Middle frontal gyrus (tissue), 1 donor: Measurements from ENCODE around the gene PRKAB2.
"Not testable (repeated sequence)": the region's sequence is repeated elsewhere in the genome, so short reads cannot be mapped to it uniquely, and the experiment has no call there.

ENCODE experiments used
- DNase-seq: peaks from one replicate; pipeline ENCODE4 v3.0.0-alpha.2; 2015; ENCODE audit warnings: low spot score; ENCODE audit errors: extremely low spot score

PRKAB2 gene

DNA sequence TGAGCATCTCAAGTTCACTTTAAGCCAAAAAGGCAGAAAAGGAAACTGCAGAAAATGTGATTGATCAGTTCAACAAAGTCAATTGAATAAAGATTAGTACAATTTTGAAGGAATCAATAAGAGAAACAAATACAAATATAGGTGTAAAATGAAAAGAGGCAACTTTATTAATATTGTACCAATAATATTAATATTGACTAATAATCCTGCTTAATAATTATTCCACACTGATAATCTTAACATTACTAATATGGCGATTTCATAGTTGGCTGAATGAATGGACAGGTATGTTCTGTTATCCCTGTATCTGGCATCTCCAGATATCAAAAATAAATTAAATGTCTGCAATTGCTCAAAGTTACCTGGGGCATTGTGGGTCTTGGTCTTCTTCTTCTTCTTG, 61.8 kb downstream of the PRKAB2 start:
- DNase-seq = no peak

DNA sequence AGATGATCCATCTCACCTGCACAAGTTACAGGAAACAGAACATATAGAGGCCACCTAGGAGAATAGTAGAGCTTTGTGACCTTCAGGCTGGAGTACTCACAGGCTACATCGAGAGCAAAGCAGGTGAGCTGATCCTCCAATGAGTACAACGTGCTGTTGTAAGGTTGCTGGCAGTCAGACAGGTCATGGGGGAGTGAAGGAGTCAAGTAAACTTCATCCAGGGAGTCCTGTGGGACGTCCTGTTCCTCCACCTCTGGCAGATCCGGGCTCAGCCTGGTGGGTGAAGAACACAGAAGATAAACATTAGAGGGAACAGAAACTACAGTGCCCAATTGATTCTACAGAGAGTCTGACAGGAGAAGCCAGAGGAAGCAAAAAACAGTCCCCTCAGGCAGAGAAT, 62.5 kb downstream of the PRKAB2 start:
- no peak for DNase-seq

DNA sequence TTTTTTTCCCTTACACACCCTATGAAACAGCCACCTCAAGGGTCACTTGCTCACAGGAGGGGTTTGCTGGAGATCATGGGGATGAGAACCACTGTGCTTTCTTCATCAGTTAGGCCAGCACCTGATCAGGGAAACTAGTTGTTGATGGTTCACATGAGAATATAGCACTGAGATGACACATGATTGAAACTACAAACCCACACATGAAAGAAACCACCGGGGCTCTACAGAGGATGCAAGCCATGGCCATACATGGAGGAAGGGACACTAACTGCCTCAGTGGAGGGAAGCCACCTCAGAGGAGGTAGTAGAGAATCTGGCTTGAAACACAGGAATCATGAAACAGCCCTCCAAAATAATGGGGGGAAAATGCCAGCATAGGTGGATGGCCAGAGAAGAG, 63.2 kb downstream of the PRKAB2 start:
- no peak for DNase-seq

DNA sequence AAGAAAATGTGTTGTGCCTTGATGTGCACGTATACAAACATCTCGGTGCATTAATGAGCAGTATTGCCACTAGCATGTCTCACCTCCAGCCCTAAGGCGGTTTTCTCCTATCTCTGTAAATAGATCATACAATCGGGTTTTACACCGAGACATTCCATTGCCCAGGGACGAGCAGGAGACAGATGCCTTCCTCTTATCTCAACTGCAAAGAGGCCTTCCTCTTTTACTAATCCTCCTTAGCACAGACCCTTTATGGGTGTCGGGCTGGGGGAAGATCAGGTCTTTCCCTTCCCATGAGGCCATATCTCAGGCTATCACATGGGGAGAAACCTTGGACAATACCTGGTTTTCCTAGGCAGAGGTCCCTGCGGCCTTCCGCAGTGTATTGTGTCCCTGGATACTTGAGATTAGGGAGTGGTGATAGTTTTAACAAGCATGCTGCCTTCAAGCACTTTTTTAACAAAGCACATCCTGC, 65.8 kb downstream of the PRKAB2 start:
- DNase-seq = not testable (repeated sequence)

DNA sequence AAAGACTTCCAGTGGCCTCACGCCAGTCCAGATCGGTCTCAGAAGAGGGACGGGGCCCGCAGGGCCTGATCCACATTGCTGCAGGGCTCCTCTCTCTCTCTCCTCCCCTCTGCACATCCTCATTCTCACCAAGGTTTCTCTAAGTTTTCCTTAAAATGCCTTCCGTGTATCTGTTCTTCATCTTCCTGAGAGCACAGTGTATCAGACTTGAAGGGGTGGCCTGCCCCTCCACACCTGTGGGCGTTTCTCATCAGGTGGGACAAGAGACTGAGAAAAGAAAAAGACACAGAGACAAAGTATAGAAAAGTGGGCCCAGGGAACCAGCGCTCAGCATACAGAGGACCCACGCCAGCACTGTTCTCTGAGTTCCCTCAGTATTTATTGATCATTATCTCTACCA, 66.4 kb downstream of the PRKAB2 start:
- no peak for DNase-seq
